GM18951 (cell line): ENCODE measurements around the gene CDON.
"Not testable (repeated sequence)": the region's sequence is repeated elsewhere in the genome, so short reads cannot be mapped to it uniquely, and the experiment has no call there.

Experiments
- POLR2A ChIP-seq: IDR thresholded peaks from 4 replicates; pipeline ENCODE4 v1.6.1; 2011; ENCODE audit warnings: mild to moderate bottlenecking; ENCODE audit not compliant: insufficient read length, insufficient read depth; ENCODE audit errors: extremely low read depth
- in situ Hi-C: fragments of 300-500 bp; cut with MboI; formaldehyde crosslinking; loops from one replicate; pipeline ENCODE4 v1.12.0; 2022; ENCODE audit warnings: low sequenced_read_pairs, mixed read lengths, inconsistent platforms; ENCODE audit not compliant: unreplicated experiment

CDON gene

GRCh38 chr11:126008956-126009355 lies 53.7 kb downstream of the CDON start:
- in situ Hi-C loops = no loop called here
- no peak for TF ChIP-seq POLR2A

DNA sequence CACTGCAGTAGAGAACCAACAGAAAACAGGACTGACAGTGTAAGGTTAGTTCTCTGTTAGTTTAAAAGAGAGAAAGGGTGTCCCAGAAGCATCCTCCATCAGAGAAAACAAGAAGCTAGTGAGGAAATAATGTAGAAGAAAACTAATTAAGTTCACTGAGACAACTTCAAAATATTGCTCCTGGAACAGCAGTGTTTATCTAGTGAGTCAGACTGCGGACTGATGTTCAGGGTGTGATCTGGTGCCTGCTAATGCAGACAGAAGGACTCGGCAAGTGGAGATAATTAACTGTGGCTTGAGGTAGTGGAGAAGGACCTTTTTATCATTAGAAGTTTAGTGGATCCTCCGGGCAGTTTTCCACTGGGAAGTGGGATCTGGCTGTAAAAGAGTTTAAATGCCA lies 55.4 kb downstream of the CDON start:
- in situ Hi-C loops = no loop called here
- TF ChIP-seq POLR2A = no peak

- TF ChIP-seq POLR2A = no peak
- in situ Hi-C loops = no loop called here
These were observed 56.6 kb downstream of the CDON start for GRCh38 chr11:126006068-126006467.

DNA sequence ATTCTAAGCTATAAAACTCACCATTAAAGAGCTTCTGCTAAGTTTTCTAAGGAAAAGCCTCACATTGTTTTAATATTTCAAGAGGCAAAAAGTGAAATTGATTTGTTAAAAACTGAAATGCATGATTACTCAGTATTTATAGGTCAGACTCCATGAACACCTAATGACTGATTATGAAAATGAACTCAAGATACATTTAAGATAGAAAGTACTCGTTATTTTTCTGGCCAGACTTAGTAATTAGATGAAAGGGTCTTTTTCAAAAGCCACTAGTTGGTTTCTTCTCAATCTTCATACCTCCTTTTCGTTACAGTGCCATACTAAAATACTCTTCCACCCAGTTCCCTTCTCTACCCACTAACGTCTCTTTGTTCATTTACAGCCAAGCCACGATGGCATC lies 60.5 kb downstream of the CDON start:
- no peak for TF ChIP-seq POLR2A
- in situ Hi-C loops = no loop called here

DNA sequence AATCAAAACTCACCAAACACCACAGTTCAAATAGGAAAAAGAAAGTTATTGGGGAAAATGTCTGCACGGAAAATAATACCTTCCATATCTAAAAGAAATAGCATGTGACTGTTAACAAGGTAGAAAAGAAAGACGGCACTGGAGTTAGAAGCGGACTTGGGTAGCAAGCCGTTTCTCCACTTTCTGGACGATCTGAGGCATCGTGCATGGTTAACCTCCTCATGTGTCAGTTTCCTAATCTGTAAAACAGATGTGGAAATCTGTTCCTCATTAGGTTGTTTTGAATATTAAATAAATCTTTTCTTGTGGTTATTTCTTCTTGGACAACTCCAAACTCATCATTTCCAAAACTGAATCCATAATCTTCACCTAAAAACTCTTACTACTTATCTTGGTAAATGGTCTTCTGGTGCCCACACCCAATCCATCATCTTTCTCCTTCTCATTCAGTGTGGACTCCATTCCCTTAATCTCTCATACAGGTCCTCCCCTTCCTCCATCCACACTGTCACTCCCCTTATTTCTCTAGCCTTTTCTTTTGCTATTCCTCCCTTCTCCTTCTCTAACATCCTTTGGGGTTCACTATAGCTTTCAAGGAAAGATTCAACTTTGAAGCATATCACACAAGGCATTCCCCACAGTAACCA lies 63.3 kb downstream of the CDON start:
- TF ChIP-seq POLR2A = no peak
- in situ Hi-C loops = no loop called here

DNA sequence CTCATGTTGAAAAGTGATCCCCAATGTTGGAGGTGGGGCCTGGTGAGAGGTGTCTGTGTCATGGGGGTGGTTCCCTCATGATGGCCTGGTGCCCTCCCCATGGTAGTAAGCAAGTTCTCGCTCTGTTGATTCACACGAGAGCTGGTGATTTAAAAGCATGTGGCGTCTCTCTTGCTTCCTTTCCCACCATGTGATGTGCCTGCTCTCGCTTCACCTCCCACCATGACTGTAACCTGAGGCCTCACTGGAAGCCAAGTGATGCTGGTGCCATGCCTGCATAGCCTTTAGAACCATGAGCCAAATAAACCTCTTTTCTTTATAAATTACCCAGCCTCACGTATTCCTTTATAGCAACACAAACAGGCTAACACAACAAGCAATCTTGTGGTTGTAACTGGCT lies 64.4 kb downstream of the CDON start:
- no peak for TF ChIP-seq POLR2A
- in situ Hi-C loops = no loop called here

DNA sequence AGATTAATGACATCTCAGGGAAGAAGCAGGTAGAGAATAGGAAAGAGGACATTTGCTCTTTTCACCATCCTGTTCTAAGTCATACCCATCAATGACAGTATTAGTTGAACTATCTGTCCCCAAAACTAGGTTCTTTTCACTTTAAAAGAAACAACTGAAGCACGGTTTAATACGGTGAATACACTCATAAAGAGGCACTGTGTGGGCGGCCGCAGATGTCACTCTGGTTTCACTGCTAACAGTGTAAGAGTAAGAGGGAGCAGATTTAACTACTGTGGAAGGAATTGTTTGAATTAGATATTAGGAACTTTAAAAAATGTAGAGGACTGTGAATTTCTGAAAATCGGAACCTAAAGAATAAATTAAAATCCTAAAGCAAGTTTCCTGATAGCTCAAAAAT lies 67.4 kb downstream of the CDON start:
- TF ChIP-seq POLR2A = no peak
- in situ Hi-C loops = no loop called here

GRCh38 chr11:125994509-125994908 lies 68.2 kb downstream of the CDON start:
- in situ Hi-C loops = no loop called here
- no peak for TF ChIP-seq POLR2A

- no peak for TF ChIP-seq POLR2A
- in situ Hi-C loops = no loop called here
These were observed 69.8 kb downstream of the CDON start for GRCh38 chr11:125992893-125993292.

- no peak for TF ChIP-seq POLR2A
- in situ Hi-C loops = no loop called here
These were observed 72.4 kb downstream of the CDON start for GRCh38 chr11:125990244-125990643.

GRCh38 chr11:125987066-125987641 lies 75.5 kb downstream of the CDON start:
- in situ Hi-C loops = no loop called here
- no peak for TF ChIP-seq POLR2A

DNA sequence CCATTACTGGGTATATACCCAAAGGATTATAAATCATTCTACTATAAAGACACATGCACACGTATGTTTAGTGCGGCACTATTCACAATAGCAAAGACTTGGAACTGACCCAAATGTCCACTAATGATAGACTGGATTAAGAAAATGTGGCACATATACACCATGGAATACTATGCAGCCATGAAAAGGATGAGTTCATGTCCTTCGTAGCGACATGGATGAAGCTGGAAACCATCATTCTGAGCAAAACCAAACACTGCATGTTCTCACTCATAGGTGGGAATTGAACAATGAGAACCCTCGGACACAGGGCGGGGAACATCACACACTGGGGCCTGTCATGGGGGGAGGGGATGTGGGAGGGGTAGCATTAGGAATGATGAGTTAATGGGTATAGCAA lies 76.7 kb downstream of the CDON start:
- in situ Hi-C loops = not testable (repeated sequence)

DNA sequence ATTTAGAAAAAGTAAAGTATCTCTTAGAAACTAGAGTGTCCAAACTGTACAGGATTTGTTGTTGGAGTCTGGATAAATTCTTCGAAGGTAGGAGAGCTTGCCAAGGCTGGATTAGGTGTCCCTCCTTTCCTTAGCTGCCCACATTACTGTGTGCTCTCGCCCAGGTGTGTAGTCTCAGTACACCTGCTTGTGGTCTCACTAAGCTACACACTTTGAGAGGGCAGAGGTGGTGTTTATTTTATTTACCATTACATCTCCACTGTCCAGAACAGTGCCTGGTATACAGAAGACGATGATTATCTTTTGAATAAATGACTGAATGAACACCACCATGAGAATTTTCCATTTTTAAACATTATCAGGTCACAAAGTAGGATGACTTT lies 80.3 kb downstream of the CDON start:
- in situ Hi-C loops = no loop called here
- no peak for TF ChIP-seq POLR2A

GRCh38 chr11:125980436-125980835 lies 82.2 kb downstream of the CDON start:
- in situ Hi-C loops = no loop called here
- no peak for TF ChIP-seq POLR2A

- in situ Hi-C loops = no loop called here
- no peak for TF ChIP-seq POLR2A
These were observed 83.2 kb downstream of the CDON start for GRCh38 chr11:125979511-125979910.

DNA sequence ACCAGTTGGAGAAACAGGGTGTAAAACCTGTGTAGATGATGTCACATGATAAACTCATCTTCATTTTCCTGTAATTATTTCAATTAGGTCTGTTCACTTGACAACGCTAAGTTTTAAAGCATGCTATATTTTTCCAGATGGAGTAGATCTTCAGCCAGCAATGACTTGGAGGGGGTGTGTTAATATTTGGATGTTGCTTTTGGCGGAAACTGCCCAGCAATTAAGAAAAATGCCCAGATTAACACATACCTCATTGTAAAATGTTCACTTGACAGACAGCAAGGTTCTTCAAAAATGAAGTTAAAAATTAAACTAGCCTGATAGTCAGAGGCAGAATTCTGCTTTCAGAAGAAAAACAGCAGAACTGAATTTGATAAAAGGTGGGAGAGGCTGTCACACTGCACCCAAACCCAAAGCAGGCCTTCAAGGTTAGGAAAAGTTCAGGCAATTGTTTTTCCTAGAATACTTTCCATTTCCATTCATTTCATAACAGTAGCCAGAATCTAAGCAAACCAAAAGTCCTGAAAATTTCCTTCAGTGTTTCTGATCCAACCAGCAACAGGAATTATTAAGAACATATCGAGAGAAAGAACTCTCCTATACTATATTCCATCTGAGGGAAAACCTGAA lies 83.8 kb downstream of the CDON start:
- in situ Hi-C loops = no loop called here
- TF ChIP-seq POLR2A = no peak
